Measurements from ENCODE around the gene BUD13. TPM values are rescaled to one million over a fixed set of nuclear protein-coding genes. Genes with fewer than 3 reads are reported as not detected.

BUD13 gene
- total and polyA plus RNA-seq, 4 donors: 10.0 to 14.9 (median 13.3) TPM

DNA sequence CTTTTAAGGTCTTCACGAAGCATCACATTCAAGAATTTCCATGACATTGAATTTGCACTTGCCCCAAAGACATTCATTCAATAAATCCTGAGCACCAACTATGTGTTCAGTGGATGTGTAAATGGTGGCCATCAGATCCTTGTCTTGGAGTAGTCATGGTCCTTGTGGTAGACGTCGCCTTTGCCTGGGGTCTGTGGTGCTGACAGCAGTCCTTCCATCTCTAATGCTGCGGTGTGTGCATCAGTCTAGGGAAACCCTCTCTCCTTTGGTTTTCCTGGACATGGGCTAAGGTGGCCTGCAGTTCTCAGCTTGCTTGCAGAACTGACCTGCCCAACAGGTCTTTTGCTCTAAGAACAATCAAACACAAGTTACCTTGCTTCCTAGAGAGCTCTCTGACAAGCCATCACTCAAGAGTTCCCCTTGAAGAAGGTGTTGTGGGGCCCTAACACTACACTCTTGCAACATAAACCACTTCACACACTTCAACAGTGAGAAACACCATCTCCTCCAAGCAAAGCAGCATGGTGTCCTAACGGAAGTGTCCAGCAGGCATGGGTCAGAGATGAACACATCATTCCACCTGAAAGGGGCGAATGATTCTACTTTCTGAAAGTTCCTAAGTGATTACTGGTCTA lies 72.1 kb downstream of the BUD13 start:
- H3K27ac ChIP-seq (ENCODE audit: low read depth in 1 of 2, low read length in 1 of 2): no peak overlapping the region
- no peak for ATAC-seq (ENCODE audit: insufficient read depth, low FRiP score)

More for the DNA sequence above, 72.1 kb downstream of the BUD13 start:
- Histone ChIP-seq H3K27me3 (ENCODE audit: control insufficient read depth in 3 of 3, insufficient read depth in 3 of 3, low read length in 2 of 3) (peaks cover 0 to 4% (median 2%) of the 10 kb centered on the region in 3 donors), H3K9me3 (ENCODE audit: control insufficient read depth in 4 of 4, insufficient read depth in 3 of 4, low read length in 3 of 4) (no peaks in the 10 kb centered on the region), H3K36me3 (ENCODE audit: control insufficient read depth in 4 of 4, insufficient read depth in 4 of 4, low read length in 4 of 4) (no peaks in the 10 kb centered on the region), H3K4me3 (no peak overlapping the region), H3K4me1 (ENCODE audit: control insufficient read depth in 5 of 5, insufficient read depth in 5 of 5, low read length in 5 of 5) (peaks cover 0 to 6% (median 1%) of the 10 kb centered on the region in 5 donors), H3K9ac (ENCODE audit: insufficient read depth in 1 of 2, low read length in 2 of 2) (no peak overlapping the region)
- DNase-seq: peak in 2 of 3 donors; percentile 10 to 42
- TF ChIP-seq, protein P1, sequence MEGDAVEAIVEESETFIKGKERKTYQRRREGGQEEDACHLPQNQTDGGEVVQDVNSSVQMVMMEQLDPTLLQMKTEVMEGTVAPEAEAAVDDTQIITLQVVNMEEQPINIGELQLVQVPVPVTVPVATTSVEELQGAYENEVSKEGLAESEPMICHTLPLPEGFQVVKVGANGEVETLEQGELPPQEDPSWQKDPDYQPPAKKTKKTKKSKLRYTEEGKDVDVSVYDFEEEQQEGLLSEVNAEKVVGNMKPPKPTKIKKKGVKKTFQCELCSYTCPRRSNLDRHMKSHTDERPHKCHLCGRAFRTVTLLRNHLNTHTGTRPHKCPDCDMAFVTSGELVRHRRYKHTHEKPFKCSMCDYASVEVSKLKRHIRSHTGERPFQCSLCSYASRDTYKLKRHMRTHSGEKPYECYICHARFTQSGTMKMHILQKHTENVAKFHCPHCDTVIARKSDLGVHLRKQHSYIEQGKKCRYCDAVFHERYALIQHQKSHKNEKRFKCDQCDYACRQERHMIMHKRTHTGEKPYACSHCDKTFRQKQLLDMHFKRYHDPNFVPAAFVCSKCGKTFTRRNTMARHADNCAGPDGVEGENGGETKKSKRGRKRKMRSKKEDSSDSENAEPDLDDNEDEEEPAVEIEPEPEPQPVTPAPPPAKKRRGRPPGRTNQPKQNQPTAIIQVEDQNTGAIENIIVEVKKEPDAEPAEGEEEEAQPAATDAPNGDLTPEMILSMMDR (IDR thresholded peaks at IDR 0.05; ENCODE audit: control extremely low read depth, extremely low read depth): no peak
- 86 to 93% methylated on average over 6 of the region's 6 CpGs for WGBS, 2 donors

Other genes starting within 250 kb of the BUD13 start
- gene ZPR1, start 15.0 kb upstream of the BUD13 start, total RNA-seq: 10 to 100 TPM; 33.3 to 50.9 TPM
- gene ZPR1, start 15.0 kb upstream of the BUD13 start, polyA plus RNA-seq: 10 to 100 TPM; 19.4 to 35.8 TPM
- gene APOA5, start 18.9 kb upstream of the BUD13 start, total RNA-seq: under 1 TPM in 1 of 2 donors, not detected in 1; 0.77 TPM
- under 1 TPM; 0.22 to 0.31 TPM for gene APOA5, start 18.9 kb upstream of the BUD13 start, polyA plus RNA-seq
- gene APOA4, start 50.3 kb upstream of the BUD13 start, total RNA-seq: not detected
- gene APOA4, start 50.3 kb upstream of the BUD13 start, polyA plus RNA-seq: under 1 TPM in 1 of 2 donors, not detected in 1; 0.06 TPM
- 1 to 10 TPM in 1 of 2 donors, not detected in 1; 2.3 TPM for gene APOC3, start 56.9 kb upstream of the BUD13 start, total RNA-seq
- gene APOC3, start 56.9 kb upstream of the BUD13 start, polyA plus RNA-seq: under 1 TPM in 1 of 2 donors, not detected in 1; 0.14 TPM
- gene APOA1, start 64.6 kb upstream of the BUD13 start, total RNA-seq: 1 to 10 TPM; 1.2 to 4.4 TPM
- gene APOA1, start 64.6 kb upstream of the BUD13 start, polyA plus RNA-seq: 10 to 100 TPM in 1 of 2 donors, 1 to 10 TPM in 1; 1.9 to 18.2 TPM